SK-N-MC (cell line): ENCODE results near the gene GEMIN7.

ENCODE experiments used
- EZH2 ChIP-seq: fragments of 200-600 bp; sonication (generic); IDR thresholded peaks from one replicate; pipeline ENCODE4 v1.6.1; 2017; ENCODE audit warnings: antibody characterized with exemption
- POLR2AphosphoS5 ChIP-seq: IDR thresholded peaks from 2 replicates; pipeline ENCODE4 v1.6.1; 2012; ENCODE audit warnings: mild to moderate bottlenecking, low read depth, low read length, borderline replicate concordance

DNA sequence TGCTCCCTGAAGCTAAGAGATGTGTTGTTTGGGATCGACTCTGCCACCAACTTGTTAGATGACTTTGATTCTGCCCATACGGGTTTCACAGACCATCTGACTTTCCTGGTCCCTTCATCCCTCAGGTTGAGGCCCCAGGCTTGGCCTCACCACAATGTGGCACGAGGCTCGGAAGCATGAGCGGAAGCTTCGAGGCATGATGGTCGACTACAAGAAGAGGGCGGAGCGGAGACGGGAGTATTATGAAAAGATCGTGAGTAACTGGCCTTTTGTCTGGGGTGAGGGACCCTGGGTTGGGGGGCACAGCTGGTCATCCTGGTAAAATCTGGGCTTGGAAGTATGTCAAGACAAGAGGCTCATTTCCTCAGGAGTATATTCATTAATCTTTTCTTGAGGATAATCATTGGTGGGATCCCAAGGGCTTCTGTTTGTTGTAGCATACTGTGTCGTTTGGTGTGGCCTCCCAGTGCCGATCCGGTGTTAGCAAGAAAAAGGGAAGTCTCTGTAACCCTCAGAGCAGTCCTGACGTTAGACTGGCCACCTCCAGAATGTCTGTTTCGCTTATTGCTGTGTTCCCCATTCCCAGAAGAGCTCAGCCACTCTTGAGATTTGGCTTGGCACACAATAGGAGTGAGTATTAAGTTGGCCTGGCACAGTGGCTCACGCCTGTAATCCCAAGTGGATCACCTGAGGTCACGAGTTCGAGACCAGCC is 38.8 kb upstream of the GEMIN7 start:
- TF ChIP-seq POLR2AphosphoS5 (no peak), EZH2 (no peak)
